ENCODE measurements around the gene STIMATE.

DNA sequence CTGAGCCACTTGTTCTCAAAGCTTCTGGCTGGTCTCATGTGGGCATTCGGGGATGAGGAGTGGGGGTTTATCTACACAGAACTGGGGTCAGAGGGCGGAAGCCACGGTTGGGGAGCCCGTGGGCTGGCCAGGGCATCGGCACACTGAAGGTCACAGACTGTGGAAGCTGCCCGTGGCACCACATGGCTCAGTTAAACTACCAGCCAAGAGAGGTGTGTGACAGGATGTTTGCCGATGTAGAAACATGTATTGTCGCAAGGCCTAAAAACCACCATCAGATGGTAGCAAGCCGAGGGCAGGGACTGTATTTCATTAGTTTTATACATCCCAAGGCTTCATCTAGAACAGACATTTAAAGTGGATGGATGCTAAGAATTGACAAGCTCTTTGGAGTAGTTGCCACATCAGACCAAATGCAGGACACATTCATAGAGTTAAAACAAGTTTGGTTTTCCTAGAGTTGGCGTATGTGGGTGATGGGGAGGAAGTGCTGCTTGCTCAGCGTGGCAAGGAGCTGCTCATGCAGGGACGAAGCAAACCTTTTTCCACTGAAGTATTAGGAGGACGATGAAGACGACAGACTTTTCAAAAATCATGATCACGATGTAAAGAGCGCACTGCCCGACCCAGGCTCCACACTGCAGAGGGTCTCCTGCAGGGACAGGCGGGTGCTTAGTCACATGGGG lies 52.9 kb downstream of the STIMATE start:
- no peak for TF ChIP-seq CTCF (conservative IDR thresholded peaks at IDR 0.05; ENCODE audit: low read depth in 2 of 2)
- TF ChIP-seq EZH2 (IDR thresholded peaks at IDR 0.05; ENCODE audit: low read depth, unreplicated experiment) = no peak
- no peak for TF ChIP-seq POLR2AphosphoS5 (IDR thresholded peaks at IDR 0.05; ENCODE audit: low read depth)
- TF ChIP-seq EZH2phosphoT487 (IDR thresholded peaks at IDR 0.05; ENCODE audit: unreplicated experiment) = no peak
- TF ChIP-seq ETS1 (IDR thresholded peaks at IDR 0.05) = no peak
- no peak for TF ChIP-seq JUNB (IDR thresholded peaks at IDR 0.05; ENCODE audit: unreplicated experiment)
- no peak for TF ChIP-seq CREB1 (CRISPR knock-in tag; IDR thresholded peaks at IDR 0.05; ENCODE audit: low read depth)
- TF ChIP-seq, protein P1, sequence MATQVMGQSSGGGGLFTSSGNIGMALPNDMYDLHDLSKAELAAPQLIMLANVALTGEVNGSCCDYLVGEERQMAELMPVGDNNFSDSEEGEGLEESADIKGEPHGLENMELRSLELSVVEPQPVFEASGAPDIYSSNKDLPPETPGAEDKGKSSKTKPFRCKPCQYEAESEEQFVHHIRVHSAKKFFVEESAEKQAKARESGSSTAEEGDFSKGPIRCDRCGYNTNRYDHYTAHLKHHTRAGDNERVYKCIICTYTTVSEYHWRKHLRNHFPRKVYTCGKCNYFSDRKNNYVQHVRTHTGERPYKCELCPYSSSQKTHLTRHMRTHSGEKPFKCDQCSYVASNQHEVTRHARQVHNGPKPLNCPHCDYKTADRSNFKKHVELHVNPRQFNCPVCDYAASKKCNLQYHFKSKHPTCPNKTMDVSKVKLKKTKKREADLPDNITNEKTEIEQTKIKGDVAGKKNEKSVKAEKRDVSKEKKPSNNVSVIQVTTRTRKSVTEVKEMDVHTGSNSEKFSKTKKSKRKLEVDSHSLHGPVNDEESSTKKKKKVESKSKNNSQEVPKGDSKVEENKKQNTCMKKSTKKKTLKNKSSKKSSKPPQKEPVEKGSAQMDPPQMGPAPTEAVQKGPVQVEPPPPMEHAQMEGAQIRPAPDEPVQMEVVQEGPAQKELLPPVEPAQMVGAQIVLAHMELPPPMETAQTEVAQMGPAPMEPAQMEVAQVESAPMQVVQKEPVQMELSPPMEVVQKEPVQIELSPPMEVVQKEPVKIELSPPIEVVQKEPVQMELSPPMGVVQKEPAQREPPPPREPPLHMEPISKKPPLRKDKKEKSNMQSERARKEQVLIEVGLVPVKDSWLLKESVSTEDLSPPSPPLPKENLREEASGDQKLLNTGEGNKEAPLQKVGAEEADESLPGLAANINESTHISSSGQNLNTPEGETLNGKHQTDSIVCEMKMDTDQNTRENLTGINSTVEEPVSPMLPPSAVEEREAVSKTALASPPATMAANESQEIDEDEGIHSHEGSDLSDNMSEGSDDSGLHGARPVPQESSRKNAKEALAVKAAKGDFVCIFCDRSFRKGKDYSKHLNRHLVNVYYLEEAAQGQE (IDR thresholded peaks at IDR 0.05; ENCODE audit: unreplicated experiment) = no peak
- TF ChIP-seq ZNF331 (CRISPR knock-in tag; IDR thresholded peaks at IDR 0.05; ENCODE audit: low read depth) = no peak
- no peak for TF ChIP-seq NANOG (IDR thresholded peaks at IDR 0.05; ENCODE audit: borderline replicate concordance)

Data from GM23338 (cell line).